KBM-7 (cell line): ENCODE measurements around the gene HSPB9.

ENCODE experiments used
- DNase-seq: peaks from one replicate; pipeline ENCODE4 v3.0.0-alpha.2; 2015
- in situ Hi-C: fragments of 300-500 bp; cut with MboI; formaldehyde crosslinking; loops from 2 replicates; pipeline ENCODE4 v1.14.3; 2020; ENCODE audit warnings: low sequenced_read_pairs, low pct_unique_long_range_greater_than_20kb, mixed read lengths

HSPB9 gene

DNA sequence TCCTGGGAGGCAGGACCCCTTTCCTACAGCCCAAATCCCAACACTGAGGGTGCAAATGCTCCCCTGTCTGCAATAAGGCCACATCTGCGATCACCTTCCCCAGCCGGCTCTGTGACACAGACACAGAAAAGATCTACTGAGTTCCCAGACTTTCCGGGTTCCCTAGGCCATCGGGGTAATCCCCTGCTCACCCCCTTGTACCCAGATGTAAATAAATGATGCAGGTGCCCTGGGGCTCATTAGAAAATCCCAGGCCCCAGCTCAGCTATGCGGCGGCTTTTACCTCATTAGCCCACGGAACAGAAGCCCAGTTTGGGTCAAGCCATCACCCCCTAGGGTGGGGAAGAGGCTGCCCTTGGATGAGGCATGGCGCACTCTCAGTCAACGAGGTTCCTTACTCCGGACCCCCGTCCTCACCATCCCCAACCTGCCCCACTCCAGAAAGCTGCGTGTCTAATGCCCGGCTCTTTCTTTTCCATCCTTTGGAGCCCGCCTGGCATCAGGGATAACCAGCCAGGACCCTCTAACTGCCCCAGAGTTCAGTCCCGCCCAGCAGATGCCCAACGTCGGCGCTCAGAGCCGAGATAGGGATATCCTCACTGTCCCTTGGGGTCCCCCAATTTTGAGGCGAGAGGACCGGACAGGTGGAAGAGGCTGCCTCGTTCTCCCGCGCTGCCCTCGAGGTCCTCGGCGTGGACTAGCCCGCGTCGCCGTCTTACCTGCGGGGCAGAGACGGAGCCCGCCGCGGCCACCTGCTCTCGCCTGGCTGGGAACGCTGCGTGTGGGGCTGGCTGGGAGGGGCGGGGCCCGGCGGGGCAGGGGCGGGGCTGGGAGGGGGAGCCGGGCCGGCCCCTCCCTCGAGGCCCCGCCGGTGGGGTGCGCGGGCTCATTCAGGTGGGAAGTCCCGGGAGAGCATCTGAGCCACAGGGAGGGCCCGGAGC lies 24.6 kb upstream of the HSPB9 start, which contains the start of gene ZNF385C:
Gene ZNF385C, minus strand, starts transcription at position 783 of the 941 bp plus-strand sequence. CDS start 35,417 bp downstream, outside the sequence.
- DNase-seq = no peak
- in situ Hi-C loops = no loop called here

DNA sequence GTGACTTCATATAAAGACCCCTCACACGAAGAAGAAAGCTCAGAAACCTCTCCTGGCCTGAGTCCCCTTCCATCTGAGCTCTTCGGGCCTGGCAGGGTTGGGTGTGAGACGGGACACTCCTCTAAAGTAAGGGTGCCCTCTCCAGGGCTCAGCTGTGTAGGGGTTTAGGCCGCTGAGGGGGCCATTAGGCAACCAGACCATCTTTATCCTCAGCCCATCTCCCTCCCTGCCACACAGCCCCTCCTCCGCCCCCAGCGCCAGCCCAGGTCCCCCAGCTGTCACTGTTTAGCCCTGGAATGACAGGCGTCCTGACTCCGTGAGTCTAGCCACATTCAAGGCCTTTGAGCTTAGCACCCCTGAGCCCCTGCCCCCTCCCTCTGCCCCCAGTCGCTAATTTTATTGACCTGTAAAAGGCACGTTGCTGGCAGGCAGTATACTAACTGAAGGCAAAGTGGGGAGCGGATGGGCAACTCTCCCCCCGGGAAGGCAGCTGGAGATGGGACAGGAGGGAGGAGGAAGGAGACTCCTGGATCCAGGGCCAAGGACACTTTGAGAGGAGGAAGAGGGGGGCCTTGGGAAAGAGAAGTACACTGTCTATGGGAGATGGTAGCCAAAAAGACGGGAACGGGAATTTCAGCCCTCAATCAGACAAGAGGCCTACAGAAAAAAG lies 23.7 kb upstream of the HSPB9 start:
- in situ Hi-C loops = no loop called here

DNA sequence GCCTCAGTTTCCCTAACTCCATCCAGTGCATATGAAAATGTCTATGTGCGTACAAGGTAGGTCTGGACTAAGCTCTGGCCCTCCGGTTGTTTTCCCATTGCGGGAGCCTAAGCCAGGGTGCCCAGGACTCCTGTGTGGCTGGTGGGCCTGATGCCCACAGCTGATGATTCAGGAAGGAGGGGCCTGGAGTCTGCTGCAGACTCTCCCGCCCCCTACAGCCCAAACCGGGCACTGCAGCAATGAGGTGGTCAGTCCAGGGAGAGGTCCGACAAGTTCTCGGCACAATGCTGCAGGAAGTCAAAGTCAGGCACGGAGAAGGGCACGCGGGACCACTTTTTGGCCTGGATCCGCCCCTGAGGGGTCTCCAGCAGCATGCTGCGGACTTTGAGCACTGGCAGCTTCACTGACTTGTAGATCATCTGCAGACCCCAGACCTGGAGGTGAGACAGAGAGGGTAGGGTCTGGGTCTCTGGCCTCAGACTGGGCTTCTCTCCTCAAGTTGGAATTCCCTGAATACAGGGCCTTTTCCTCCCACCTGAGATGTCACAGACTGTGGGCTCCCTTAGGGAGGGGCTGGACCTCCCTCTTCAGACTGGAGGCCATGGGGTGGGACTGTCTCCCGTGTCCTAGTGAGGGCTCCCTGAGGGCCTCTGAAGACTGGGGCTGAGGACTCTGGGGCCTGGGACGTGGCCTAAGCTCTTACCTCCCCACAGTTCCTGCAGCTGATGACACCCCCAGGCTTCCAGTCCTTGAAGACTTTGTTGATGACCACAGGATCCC lies 20.9 kb upstream of the HSPB9 start:
- in situ Hi-C loops = no loop called here
- DNase-seq = peak; percentile 86

More for the DNA sequence above, 23.7 kb upstream of the HSPB9 start:
- no peak for DNase-seq

DNA sequence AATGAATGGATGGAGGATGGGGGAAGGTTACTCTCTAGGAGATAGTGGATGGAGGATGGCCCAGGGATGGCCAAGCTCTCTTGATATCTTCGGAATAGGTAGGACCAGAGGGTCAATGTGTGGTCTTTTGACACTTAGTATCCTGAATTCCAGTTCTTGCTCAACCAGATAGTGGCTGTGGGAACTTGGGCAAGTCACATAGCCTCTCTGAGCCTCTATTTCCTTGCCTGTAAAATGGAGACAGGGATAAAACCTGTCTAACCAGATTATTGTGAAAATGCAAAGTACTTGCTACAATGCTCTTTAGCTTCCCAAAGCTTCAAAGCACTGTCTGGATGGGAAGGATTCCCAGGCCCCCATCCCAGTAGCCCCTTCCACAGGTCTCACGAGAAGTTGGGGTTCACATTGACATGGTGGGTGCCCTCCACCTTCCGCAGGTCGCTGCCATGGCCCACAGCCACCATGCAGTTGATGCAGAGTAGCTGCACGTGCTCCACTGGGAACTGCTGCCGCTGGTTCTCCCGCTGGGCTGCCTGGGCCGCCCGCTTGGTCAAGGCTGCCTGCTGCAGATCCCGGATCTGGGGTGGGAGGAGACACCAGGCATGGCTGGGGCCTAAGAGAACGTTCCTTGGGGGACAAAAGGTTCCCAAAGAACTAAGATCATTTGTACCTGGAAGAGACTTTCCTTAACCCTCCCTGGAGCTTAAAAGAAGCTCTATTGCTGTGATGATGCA lies 19.2 kb upstream of the HSPB9 start:
- in situ Hi-C loops = no loop called here
- DNase-seq = no peak

DNA sequence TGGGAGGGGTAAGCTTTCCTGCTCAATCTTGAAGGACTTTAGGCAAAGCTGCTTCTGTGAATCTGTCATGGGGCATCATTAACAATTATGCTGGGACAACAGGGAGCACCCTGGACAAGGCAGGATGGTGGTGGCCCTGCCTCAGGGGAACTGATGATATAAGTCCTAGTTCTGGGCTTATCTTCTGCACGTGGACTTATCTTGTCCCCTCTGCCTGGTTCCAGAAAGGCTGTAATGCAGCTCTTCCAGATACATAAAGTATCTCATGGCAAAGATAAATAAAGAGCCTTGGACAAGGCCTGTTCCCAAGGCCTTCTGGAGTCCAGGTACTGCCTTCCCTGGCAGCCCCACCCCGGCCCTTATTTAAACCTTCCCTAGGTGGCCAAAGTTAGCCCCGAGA lies 18.3 kb upstream of the HSPB9 start:
- DNase-seq = no peak
- in situ Hi-C loops = no loop called here

DNA sequence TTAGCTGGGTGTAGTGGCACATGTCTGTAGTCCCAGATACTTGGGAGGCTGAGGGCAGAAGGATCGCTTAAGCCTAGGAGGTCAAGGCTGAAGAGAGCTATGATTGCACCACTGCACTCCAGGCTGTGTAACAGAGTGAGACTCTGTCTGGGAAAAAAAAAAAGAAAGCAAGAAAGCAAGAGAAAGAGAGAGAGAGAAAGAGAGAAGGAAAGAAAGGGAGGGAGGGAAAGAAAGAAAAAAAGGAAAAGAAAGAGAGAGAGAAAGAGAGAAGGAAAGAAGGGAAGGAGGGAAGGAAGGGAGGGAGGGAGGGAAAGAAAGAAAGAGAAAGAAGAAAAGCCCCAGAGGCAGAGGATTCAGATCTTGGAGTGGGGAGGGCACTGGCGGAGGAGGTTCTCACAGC lies 16.6 kb upstream of the HSPB9 start:
- in situ Hi-C loops = no loop called here
- no peak for DNase-seq

DNA sequence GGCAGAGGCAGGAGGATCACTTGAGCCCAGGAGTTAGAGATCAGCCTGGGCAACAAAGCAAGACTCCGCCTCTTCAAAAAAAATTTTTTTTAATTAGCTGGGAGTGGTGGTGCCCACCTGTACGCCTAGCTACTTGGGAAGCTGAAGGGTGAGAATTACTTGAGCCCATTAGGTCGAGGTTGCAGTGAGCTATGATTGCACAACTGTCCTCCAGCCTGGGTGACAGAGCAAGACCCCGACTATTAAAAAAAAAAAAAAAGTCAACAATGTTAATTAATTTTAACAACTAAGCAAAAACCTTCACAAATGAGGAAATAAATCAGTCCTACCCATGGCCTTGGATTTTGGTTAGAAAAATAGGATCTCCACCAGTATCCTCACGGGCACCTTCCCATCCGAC lies 15.5 kb upstream of the HSPB9 start:
- in situ Hi-C loops = no loop called here

DNA sequence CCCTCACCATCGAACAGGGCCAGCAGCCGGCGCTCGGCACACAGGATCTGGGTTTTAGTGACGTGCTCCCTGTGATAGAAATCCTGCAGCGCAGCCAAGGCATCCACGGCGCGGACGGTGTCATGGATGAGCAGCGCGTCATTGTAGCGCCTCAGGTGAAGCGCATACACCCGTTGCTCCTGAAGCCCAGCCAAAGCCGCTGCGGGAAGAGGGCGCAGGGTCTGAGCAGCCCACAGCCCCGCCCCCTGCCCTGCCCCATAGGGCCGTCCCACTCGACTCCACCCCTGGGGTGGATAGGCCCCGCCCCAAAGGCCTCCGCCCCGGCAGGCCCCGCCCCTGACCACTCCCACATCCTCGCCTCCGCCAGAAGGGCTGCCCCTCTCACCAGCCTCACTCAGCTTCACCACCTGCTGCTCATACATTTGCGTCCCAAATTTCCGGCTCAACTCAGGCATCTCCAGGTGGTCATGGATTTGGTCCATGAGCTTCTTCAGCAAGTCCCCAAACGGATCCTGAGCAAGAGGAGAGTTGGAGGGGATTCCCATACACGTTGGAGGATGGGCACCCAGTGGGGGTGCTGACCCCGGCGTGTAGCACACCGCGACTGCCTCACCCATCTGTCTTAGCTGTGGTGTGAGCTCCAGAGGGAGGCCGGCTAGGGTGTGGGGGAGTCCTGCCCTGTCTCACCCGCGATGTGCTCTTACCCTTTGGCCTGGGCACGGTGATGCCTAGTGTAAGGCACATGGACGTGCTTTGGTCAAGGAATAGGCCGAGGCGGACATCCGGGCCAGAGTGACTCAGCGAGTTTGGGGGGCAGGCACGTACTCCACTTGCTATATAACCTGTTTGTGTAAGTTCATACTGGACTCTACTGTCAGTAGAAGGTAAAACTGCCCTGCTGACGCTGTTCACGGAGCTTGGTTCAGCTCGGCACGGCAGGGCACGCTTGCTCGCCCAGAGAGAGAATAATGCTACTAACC lies 14.7 kb upstream of the HSPB9 start:
- in situ Hi-C loops = no loop called here
- DNase-seq = no peak

More for the DNA sequence above, 15.5 kb upstream of the HSPB9 start:
- DNase-seq = no peak

DNA sequence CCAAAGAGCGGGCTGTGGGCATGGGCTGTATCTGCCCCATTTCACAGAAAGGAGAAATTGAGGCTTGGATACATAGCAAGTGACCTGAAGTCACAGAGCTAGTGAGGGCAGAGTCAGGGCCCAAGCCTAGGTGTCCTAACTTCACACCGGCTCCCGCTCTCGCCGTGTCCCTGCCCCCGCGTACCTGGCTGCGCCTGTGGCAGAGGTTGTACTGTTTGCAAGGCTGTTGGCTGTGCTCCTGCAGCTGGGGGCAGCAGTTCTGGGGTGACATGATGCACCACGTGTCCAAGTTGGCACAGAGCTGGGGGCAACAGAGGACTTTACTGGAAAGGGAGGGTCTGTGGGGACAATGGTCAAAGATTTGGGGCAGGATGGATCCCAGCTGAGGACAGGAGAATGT lies 13.5 kb upstream of the HSPB9 start:
- in situ Hi-C loops = no loop called here
- no peak for DNase-seq

DNA sequence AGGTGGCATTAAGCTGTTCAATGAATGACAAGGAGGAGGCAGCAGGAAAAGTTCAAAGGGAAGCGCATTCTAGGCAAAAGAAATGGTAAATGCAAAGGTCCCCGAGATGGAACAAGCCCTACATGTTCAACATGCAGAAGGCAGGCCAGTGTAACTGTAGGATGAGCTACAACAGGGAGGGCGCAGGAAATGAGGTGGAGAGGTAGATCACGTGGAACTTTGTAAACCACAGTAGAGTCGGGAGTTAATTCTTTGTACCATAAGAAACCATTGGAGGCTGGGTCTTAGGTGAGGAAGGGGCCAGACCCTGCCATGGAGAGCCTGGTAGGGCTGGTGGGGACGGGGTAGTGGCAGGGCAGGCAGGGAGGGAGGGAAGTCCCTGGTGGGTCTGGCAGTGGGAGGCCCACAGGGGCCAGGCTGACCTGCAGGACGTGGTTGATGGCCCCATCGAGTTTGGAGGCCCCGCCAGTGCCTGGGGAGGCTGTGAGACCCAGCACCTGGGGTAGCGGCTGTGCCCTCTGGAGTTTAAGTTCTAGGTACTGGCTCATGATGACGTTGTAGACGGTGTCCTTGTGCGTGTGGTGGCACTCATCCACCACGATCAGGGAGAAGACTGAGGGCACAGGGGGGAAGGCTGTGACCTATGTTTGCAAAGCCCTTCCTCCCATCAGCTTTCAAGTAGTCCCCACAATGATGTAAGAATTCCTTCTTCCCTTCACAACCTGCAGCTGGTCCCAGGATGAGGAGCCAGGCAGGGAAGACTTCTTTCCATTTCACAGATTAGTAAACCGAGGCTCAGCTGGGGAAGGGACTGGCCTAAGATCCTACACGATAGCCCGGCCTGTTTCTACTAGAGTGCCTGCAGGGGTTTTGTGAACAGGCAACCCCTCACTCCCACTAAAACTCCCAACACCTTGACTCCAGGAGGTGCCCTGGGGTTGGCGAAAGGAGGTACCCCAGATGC lies 12.0 kb upstream of the HSPB9 start:
- DNase-seq = no peak
- in situ Hi-C loops = loop anchor here (10.0 kb wide), 1 partner anchor 86 kb away; the partner anchor contains the start of gene NKIRAS2

DNA sequence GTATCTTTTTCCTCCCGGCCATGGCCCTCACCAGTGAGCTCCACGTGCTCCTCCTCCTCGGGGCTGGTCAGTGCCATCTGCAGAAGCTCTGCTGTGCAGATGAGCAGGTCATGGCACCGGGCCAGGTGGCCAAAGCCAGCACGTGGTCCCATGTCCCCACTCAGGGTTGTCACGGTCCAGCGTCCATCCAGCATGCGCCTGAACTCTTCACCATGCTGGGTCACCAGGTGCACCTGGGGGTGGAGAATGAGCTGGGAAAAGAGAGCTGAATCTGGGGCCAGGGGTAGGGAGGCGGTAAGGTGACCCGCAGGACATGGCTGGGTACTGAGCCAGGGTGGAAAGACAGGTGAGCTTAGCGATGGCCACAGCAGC lies 11.4 kb upstream of the HSPB9 start:
- no peak for DNase-seq
- in situ Hi-C loops = loop anchor here (10.0 kb wide), 1 partner anchor 86 kb away; the partner anchor contains the start of gene NKIRAS2

DNA sequence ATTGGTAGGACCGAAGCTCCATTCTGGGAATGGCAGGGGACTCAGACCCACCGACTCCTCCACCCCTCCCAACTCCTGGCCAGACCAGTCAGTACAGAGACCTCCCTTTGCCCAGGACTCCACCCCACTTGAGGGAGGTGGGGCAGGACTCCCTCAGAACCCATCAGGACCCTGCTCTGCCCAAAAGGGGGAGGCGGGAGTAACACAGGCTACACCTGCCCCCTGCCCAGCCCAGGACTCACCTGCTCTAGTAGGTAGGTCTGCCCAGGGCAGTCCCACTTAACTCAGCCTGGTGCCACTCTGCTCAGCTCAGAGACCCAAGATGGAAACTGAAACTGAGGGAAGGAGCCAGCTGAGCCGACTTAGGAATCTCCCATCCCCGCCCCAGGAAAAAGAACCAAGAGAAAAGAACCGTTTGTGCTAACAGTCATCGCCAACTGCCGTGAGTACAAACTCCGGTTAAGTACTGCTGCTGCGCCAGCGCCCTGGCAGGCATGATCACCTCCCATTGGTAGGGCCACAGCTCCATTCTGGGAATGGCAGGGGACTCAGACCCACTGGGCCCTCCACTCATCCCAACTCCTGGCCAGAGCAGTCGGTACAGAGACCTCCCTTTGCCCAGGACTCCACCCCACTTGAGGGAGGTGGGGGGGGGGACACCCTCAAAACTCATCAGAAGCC lies 10.6 kb upstream of the HSPB9 start:
- in situ Hi-C loops = loop anchor here (10.0 kb wide), 1 partner anchor 87 kb away; the partner anchor contains the start of gene NKIRAS2
- DNase-seq = no peak

DNA sequence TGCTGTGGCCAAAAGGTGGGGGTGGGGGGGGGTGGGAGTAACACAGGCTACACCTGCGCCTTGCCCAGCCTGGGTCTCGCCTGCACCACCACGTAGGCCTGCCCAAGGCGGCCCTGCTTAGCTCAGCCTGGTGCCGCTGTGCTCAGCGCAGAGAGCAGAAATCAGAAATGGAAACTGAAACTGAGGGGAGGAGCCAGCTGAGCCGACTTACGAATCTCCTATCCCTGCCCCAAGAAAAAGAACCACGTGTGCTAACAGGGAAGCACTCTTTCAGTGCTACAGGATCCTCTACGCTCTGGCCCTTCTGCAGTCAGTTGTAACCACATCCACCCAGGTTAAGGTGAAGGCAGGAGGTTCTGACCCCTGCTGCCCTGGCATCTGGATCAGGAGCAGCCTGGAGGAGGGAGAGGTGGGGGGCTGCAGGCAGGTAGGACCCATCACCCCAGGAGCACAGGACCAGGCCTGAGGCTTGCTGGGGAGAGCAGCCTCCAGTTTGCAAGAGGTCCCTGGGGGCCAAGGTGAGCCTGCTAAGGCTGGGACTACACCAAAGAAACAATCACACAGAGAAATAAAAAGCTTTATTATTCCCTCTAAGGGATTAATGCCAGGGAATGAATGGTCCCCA lies 9.9 kb upstream of the HSPB9 start, which contains the start of gene DHX58:
Gene DHX58, minus strand, starts transcription at position 163 of the 625 bp plus-strand sequence. CDS start 822 bp downstream, outside the sequence.
- DNase-seq = peak; percentile 79
- in situ Hi-C loops = loop anchor here (10.0 kb wide), 1 partner anchor 88 kb away; the partner anchor contains the start of gene NKIRAS2

DNA sequence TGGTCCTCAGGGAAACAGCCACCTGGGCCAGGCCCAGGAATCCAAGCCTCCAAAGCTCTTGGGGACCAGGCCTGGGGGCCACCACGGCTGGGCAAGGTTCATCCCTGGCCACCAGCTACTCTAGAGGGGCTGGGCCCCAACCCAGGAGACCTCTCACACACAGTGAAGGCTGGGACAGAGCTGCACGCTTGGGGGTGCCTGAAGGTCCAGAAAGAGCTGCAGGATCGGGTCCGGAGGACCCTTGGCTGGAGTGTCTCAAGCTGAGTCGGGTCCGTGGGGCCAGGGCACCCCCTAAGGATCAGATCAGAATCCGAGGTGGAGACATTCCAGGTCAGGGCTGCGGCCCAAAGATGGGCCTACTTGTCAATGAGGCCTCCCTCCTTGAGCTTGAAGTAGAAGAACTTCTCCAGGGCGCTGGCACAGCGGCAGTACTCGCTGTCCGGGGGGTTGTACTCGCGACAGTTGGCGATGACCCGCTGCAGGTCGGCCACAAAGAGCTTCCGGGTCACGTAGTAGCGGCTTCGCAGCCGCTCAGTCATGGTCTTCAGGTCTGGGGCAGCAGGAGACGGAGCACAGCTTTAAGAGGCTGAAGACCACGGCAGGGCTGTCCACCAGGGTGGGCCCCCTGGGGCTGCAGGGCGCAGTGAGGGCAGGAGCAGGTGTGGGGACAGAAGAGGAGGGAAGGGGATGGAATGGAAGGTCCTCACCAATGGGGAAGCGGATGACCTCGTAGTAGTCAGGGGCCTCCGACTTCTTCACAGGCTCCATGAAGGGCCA lies 9.1 kb upstream of the HSPB9 start:
- in situ Hi-C loops = loop anchor here (10.0 kb wide), 1 partner anchor 89 kb away; the partner anchor contains the start of gene NKIRAS2

DNA sequence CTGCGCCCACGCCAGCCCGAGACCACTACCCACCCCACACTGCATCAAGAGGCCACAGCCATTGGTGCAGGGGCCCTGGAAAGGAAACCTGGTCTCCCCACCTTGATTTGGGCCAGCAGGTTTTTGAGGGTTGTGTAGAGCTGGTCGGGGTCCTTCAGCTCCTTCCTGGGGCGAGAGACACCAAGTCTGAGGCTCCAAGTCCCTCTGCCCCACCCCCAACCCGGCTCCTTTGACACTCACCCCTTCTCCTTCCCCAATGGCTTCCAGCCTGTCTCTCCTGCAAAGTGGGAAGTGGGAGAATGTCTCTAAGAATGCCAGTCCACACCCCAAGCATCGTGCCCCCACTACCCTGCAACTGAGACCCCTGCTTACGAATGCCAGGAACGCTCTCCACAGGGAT lies 8.5 kb upstream of the HSPB9 start:
- DNase-seq = no peak
- in situ Hi-C loops = loop anchor here (10.0 kb wide), 1 partner anchor 89 kb away; the partner anchor contains the start of gene NKIRAS2

More for the DNA sequence above, 9.1 kb upstream of the HSPB9 start:
- no peak for DNase-seq
